PC-9 (cell line): ENCODE measurements around the gene PDE8A. TPM values are rescaled to one million over a fixed set of nuclear protein-coding genes. Genes with fewer than 3 reads are reported as not detected.

Source experiments
- BruUV-seq: library from RNA; stranded (reverse); fragments of 400-500 nt; replicated peaks from 2 replicates; lab custom pipeline; 2021; lab: Mats Ljungman, UMichigan
- CTCF ChIA-PET: fragments of 300-600 bp; sonication (Branson Sonifier 250); formaldehyde crosslinking; loops from one replicate; lab custom pipeline; 2022; ENCODE audit warnings: antibody characterized with exemption; lab: Charles Lee
- POLR2A ChIA-PET: fragments of 300-600 bp; sonication (Branson Sonifier 250); formaldehyde crosslinking; loops from one replicate; lab custom pipeline; 2022; ENCODE audit warnings: antibody characterized with exemption; ENCODE audit not compliant: unreplicated experiment; lab: Charles Lee
- DNase-seq, 2 experiments: peaks; one replicate each; pipeline versions ENCODE4 v3.0.0 to v3.0.0-alpha.2; 2015 to 2022; ENCODE audit warnings: mixed read lengths in 1 of 2
- H2AFZ ChIP-seq: fragments of 200-600 bp; sonication (generic); 2 replicates; pipeline ENCODE4 v1.8.1; 2017; ENCODE audit warnings: antibody characterized with exemption
- H3F3A ChIP-seq: fragments of 200-600 bp; sonication (generic); 2 replicates; pipeline ENCODE4 v1.8.1; 2017; ENCODE audit warnings: antibody characterized with exemption, mild to moderate bottlenecking, low read depth; ENCODE audit not compliant: insufficient read depth
- H3K27ac ChIP-seq: fragments of 200-600 bp; sonication (generic); 2 replicates; pipeline ENCODE4 v1.6.1; 2016; ENCODE audit warnings: mixed run types
- H3K27me3 ChIP-seq: fragments of 200-600 bp; sonication (generic); 2 replicates; pipeline ENCODE4 v1.6.1; 2016; ENCODE audit warnings: low read depth, mixed run types; ENCODE audit not compliant: insufficient read depth
- H3K36me3 ChIP-seq: fragments of 200-600 bp; sonication (generic); 2 replicates; pipeline ENCODE4 v1.6.1; 2016; ENCODE audit warnings: low read depth, mixed run types
- H3K4me1 ChIP-seq: fragments of 200-600 bp; sonication (generic); replicated peaks from 2 replicates; pipeline ENCODE4 v1.6.1; 2016; ENCODE audit warnings: mixed run types; ENCODE audit not compliant: insufficient read depth
- H3K4me2 ChIP-seq: fragments of 200-600 bp; sonication (generic); 2 replicates; pipeline ENCODE4 v1.6.1; 2017; ENCODE audit warnings: mixed run types
- H3K4me3 ChIP-seq: fragments of 200-600 bp; sonication (generic); 2 replicates; pipeline ENCODE4 v1.6.1; 2016; ENCODE audit warnings: mixed run types
- H3K79me2 ChIP-seq: fragments of 200-600 bp; sonication (generic); 2 replicates; pipeline ENCODE4 v1.6.1; 2017; ENCODE audit warnings: low read depth, mixed run types
- H3K9me2 ChIP-seq: fragments of 200-600 bp; sonication (generic); 2 replicates; pipeline ENCODE4 v1.8.1; 2017; ENCODE audit warnings: mild to moderate bottlenecking; ENCODE audit not compliant: insufficient read depth
- H3K9me3 ChIP-seq: fragments of 200-600 bp; sonication (generic); 2 replicates; pipeline ENCODE4 v1.8.1; 2016; ENCODE audit warnings: low read depth; ENCODE audit not compliant: insufficient read depth
- H4K20me1 ChIP-seq: fragments of 200-600 bp; sonication (generic); 2 replicates; pipeline ENCODE4 v1.8.1; 2017; ENCODE audit not compliant: insufficient read depth
- EZH2 ChIP-seq: fragments of 200-600 bp; sonication (generic); IDR thresholded peaks from 2 replicates; pipeline ENCODE4 v1.8.0; 2017; ENCODE audit warnings: antibody characterized with exemption, low read depth
- intact Hi-C: fragments of 100-400 bp; cut with micrococcal nuclease; formaldehyde crosslinking; loops from one replicate; pipeline ENCODE4 v1.10.0; 2022; ENCODE audit not compliant: unreplicated experiment
- total RNA-seq: library from RNA; stranded (reverse); gene quantifications from 2 replicates; pipeline ENCODE4 v1.2.3, GENCODE V29; 2021
- TF ChIP-seq, protein P1 (sequence below): fragments of 200-600 bp; sonication (generic); conservative IDR thresholded peaks from 2 replicates; pipeline ENCODE4 v1.6.1; 2017; ENCODE audit warnings: mixed run types, antibody characterized with exemption, mild to moderate bottlenecking, moderate library complexity

The PDE8A gene
- total RNA-seq, 1 experiment from 2014 or later: 47.3 TPM

- H3K36me3 ChIP-seq: peaks cover 14% of the 10 kb centered on the region
- intact Hi-C loops: no loop called here
- no peaks in the 10 kb centered on the region for H3K27me3 ChIP-seq
- H3K4me2 ChIP-seq: no peak overlapping the region
- TF ChIP-seq, protein P1, sequence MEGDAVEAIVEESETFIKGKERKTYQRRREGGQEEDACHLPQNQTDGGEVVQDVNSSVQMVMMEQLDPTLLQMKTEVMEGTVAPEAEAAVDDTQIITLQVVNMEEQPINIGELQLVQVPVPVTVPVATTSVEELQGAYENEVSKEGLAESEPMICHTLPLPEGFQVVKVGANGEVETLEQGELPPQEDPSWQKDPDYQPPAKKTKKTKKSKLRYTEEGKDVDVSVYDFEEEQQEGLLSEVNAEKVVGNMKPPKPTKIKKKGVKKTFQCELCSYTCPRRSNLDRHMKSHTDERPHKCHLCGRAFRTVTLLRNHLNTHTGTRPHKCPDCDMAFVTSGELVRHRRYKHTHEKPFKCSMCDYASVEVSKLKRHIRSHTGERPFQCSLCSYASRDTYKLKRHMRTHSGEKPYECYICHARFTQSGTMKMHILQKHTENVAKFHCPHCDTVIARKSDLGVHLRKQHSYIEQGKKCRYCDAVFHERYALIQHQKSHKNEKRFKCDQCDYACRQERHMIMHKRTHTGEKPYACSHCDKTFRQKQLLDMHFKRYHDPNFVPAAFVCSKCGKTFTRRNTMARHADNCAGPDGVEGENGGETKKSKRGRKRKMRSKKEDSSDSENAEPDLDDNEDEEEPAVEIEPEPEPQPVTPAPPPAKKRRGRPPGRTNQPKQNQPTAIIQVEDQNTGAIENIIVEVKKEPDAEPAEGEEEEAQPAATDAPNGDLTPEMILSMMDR: no peak
- TF ChIP-seq EZH2: no peak
- H3K79me2 ChIP-seq: no peaks in the 10 kb centered on the region
- POLR2A ChIA-PET: no interaction called here
- no TSS peak for BruUV-seq
- H3K9me2 ChIP-seq: no peaks in the 10 kb centered on the region
- no peaks in the 10 kb centered on the region for H3F3A ChIP-seq
- no peak overlapping the region for H2AFZ ChIP-seq
- no peak overlapping the region for H3K27ac ChIP-seq
- H3K4me1 ChIP-seq: no peaks in the 10 kb centered on the region
- H4K20me1 ChIP-seq: no peaks in the 10 kb centered on the region
- H3K9me3 ChIP-seq: no peaks in the 10 kb centered on the region
- CTCF ChIA-PET: no interaction called here
- no peak for DNase-seq
- H3K4me3 ChIP-seq: no peak overlapping the region
Measured at GRCh38 chr15:85100186-85100937, 118.7 kb downstream of the PDE8A start.

DNA sequence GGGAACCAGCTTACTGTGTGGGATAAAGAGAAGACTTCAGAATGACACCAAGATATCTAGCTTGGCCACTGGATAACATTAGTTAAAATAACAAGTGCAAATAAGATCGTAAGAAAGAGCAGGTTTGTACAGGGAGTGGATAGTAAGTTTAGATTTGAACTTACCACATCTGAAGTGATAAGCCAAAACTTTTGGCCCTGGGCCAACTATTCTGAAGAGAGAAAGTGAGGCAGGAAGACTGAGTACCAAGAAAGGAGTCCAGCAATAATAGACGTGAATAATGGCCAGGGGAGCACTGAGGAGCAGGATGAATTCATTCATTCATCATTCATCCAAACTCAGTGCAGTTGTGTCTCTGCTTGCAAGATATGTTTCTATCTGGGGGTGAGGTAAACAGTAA lies 122.9 kb downstream of the PDE8A start:
- CTCF ChIA-PET: no interaction called here
- no peaks in the 10 kb centered on the region for H3K27me3 ChIP-seq
- DNase-seq: no peak

DNA sequence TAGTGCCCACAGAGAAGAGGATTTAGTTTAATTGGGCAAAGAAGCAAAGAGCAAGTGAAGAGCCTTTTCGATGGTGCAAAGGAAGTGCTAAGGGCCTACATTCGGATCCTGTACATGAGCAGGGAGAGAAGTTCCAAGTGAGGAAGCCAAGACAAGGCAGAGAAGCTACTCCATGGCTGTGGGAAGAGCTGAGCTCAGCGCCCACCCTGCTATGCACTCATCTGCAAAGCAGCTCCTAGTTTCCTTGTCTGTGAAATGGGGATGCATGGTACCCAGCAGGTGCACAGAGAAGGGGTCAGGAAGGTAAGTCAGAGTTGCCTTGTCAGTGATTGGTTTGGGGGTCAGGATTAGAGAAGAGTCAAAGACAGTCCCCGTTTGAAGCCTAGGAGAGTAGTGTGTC lies 126.5 kb downstream of the PDE8A start:
- Histone ChIP-seq H3K9me2 (no peaks in the 10 kb centered on the region), H2AFZ (no peak overlapping the region), H3K4me2 (no peak overlapping the region), H3F3A (no peaks in the 10 kb centered on the region), H3K27me3 (no peaks in the 10 kb centered on the region), H3K9me3 (no peaks in the 10 kb centered on the region), H4K20me1 (no peaks in the 10 kb centered on the region), H3K79me2 (no peaks in the 10 kb centered on the region), H3K36me3 (peaks cover 6% of the 10 kb centered on the region; the same call in 1 of the 2 replicates), H3K27ac (no peak overlapping the region), H3K4me3 (no peak overlapping the region), H3K4me1 (no peaks in the 10 kb centered on the region)
- TF ChIP-seq EZH2: no peak
- TF ChIP-seq, protein P1: no peak
- intact Hi-C loops: no loop called here
- ChIA-PET CTCF (no interaction called here), POLR2A (no interaction called here)
- BruUV-seq: no TSS peak
- no peak for DNase-seq

More for the DNA sequence above, 122.9 kb downstream of the PDE8A start:
- no peaks in the 10 kb centered on the region for H4K20me1 ChIP-seq
- H3K4me1 ChIP-seq: no peaks in the 10 kb centered on the region
- peaks cover 7% of the 10 kb centered on the region; the same call in 1 of the 2 replicates for H3K36me3 ChIP-seq
- H3K4me2 ChIP-seq: no peak overlapping the region
- no TSS peak for BruUV-seq
- POLR2A ChIA-PET: no interaction called here
- H3K4me3 ChIP-seq: no peak overlapping the region
- intact Hi-C loops: no loop called here
- no peaks in the 10 kb centered on the region for H3F3A ChIP-seq
- no peaks in the 10 kb centered on the region for H3K9me2 ChIP-seq
- no peaks in the 10 kb centered on the region for H3K9me3 ChIP-seq
- H3K79me2 ChIP-seq: no peaks in the 10 kb centered on the region
- no peak overlapping the region for H2AFZ ChIP-seq
- TF ChIP-seq, protein P1: no peak
- no peak for TF ChIP-seq EZH2
- H3K27ac ChIP-seq: no peak overlapping the region
